ENCODE measurements around the gene PPARGC1A. TPM values are rescaled to one million over a fixed set of nuclear protein-coding genes. Genes with fewer than 3 reads are reported as not detected.

PPARGC1A gene
- total and polyA plus RNA-seq, 2 experiments from 2014 or later = 6.7 to 16.6 TPM

DNA sequence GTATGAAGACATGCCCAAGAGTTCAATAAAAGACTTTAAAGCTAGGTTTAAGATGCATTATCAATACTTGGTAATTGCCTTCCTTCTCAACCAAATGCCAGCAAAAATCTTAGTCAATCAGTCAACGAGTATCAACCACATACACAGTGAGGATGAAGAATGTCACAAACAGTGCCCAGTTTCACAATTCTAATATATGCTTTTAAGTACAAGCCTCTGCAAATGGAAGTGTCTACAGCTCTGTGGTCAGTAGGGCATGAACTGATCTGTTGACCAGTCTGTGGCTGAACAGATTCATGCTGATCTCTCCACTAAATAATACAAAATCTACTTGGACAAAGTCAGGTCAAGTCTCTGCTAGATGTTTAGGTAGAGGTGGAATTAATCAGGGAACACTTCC is 27.9 kb downstream of the PPARGC1A start:
- Histone ChIP-seq H2AFZ (no peak overlapping the region), H3K9me2 (replicated peaks; ENCODE audit: insufficient read depth) (no peaks in the 10 kb centered on the region), H4K20me1 (ENCODE audit: insufficient read depth, poor library complexity, severe bottlenecking) (no peaks in the 10 kb centered on the region), H3K9me3 (ENCODE audit: low read depth) (no peaks in the 10 kb centered on the region), H3K27ac (no peak overlapping the region), H3K4me3 (no peak overlapping the region), H3K36me3 (replicated peaks; ENCODE audit: insufficient read depth, low read depth) (no peaks in the 10 kb centered on the region), H3K27me3 (no peaks in the 10 kb centered on the region), H3K4me1 (ENCODE audit: insufficient read depth) (peaks cover 16% of the 10 kb centered on the region), H3K4me2 (no peak overlapping the region), H3K79me2 (no peaks in the 10 kb centered on the region)
- no peak for TF ChIP-seq EZH2phosphoT487 (IDR thresholded peaks at IDR 0.05; ENCODE audit: low read depth, severe bottlenecking, unreplicated experiment)
- no peak for TF ChIP-seq EZH2 (IDR thresholded peaks at IDR 0.05; ENCODE audit: borderline replicate concordance)
- TF ChIP-seq, protein P1, sequence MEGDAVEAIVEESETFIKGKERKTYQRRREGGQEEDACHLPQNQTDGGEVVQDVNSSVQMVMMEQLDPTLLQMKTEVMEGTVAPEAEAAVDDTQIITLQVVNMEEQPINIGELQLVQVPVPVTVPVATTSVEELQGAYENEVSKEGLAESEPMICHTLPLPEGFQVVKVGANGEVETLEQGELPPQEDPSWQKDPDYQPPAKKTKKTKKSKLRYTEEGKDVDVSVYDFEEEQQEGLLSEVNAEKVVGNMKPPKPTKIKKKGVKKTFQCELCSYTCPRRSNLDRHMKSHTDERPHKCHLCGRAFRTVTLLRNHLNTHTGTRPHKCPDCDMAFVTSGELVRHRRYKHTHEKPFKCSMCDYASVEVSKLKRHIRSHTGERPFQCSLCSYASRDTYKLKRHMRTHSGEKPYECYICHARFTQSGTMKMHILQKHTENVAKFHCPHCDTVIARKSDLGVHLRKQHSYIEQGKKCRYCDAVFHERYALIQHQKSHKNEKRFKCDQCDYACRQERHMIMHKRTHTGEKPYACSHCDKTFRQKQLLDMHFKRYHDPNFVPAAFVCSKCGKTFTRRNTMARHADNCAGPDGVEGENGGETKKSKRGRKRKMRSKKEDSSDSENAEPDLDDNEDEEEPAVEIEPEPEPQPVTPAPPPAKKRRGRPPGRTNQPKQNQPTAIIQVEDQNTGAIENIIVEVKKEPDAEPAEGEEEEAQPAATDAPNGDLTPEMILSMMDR (IDR thresholded peaks at IDR 0.05; ENCODE audit: poor library complexity) = no peak
- WGBS (ENCODE audit: low lambda C conversion rate, missing lambda C conversion rate) = 86% methylated on average over 1 of the region's 1 CpG
- no peak for DNase-seq (ENCODE audit: low spot score)

DNA sequence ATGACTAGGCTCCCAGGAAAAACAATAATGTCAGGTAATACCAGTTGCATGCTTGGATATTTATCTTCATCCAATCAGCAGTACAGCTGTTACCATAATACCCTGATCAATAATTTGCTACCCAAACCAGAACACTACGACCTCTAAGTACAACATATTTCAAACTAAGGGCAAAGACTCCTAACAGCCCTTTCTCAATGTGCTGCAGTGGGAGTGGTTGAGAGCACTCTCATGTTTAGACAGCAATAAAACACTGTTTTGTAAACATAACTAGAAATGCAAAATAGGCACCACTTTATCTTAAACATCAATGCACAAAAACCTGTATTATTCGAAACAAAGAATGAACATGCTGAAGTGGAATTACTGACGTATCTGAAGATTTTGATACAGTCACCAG is 28.9 kb downstream of the PPARGC1A start:
- H3K9me3 ChIP-seq (ENCODE audit: low read depth) = no peaks in the 10 kb centered on the region
- H2AFZ ChIP-seq = no peak overlapping the region
- no peak overlapping the region for H3K27ac ChIP-seq
- no peaks in the 10 kb centered on the region for H3K36me3 ChIP-seq (replicated peaks; ENCODE audit: insufficient read depth, low read depth)
- H4K20me1 ChIP-seq (ENCODE audit: insufficient read depth, poor library complexity, severe bottlenecking) = no peaks in the 10 kb centered on the region
- no peaks in the 10 kb centered on the region for H3K79me2 ChIP-seq
- no peak overlapping the region for H3K4me3 ChIP-seq
- no peak overlapping the region for H3K4me2 ChIP-seq
- TF ChIP-seq, protein P1 (IDR thresholded peaks at IDR 0.05; ENCODE audit: poor library complexity) = no peak
- TF ChIP-seq EZH2 (IDR thresholded peaks at IDR 0.05; ENCODE audit: borderline replicate concordance) = no peak
- no peak for TF ChIP-seq EZH2phosphoT487 (IDR thresholded peaks at IDR 0.05; ENCODE audit: low read depth, severe bottlenecking, unreplicated experiment)
- no peaks in the 10 kb centered on the region for H3K9me2 ChIP-seq (replicated peaks; ENCODE audit: insufficient read depth)
- H3K4me1 ChIP-seq (ENCODE audit: insufficient read depth) = peaks cover 13% of the 10 kb centered on the region
- H3K27me3 ChIP-seq = no peaks in the 10 kb centered on the region
- WGBS (ENCODE audit: low lambda C conversion rate, missing lambda C conversion rate) = 75% methylated on average over 3 of the region's 3 CpGs
- no peak for DNase-seq (ENCODE audit: low spot score)

DNA sequence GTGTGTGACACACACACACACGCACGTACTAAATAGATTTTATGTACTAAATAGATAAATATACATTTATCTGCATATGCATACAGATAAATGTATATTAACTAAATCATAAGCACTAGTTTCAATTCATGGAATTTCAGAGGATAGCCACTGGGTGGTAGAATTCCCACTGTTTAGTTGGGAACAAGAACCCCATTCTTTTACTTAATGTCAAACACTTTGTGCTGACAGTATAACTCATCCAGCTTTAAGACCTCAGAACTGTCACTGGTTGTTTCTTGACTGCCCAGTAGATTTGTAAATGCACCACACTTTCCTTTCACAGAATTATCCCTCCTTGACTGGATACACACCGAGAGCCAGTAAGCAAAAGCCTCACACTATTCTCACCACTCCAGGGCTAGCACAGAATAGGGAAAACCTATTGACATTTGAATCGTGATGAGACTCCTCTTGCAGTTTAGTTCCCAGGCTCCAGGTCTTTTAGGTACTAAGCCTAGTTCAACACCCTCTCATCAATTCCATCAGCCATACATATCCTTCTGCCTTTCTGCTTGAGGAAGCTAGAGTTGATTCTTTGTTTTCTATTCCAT is 32.4 kb downstream of the PPARGC1A start:
- no peaks in the 10 kb centered on the region for H4K20me1 ChIP-seq (ENCODE audit: insufficient read depth, poor library complexity, severe bottlenecking)
- H3K4me3 ChIP-seq = no peak overlapping the region
- no peaks in the 10 kb centered on the region for H3K79me2 ChIP-seq
- no peak for DNase-seq (ENCODE audit: low spot score)
- no peaks in the 10 kb centered on the region for H3K4me1 ChIP-seq (ENCODE audit: insufficient read depth)
- H3K27ac ChIP-seq = no peak overlapping the region
- no peaks in the 10 kb centered on the region for H3K9me2 ChIP-seq (replicated peaks; ENCODE audit: insufficient read depth)
- no peak overlapping the region for H3K4me2 ChIP-seq
- H3K27me3 ChIP-seq = no peaks in the 10 kb centered on the region
- no peaks in the 10 kb centered on the region for H3K36me3 ChIP-seq (replicated peaks; ENCODE audit: insufficient read depth, low read depth)
- no peak overlapping the region for H2AFZ ChIP-seq
- no peaks in the 10 kb centered on the region for H3K9me3 ChIP-seq (ENCODE audit: low read depth)
- TF ChIP-seq, protein P1 (IDR thresholded peaks at IDR 0.05; ENCODE audit: poor library complexity) = peak; percentile 44
- TF ChIP-seq EZH2 (IDR thresholded peaks at IDR 0.05; ENCODE audit: borderline replicate concordance) = no peak
- 78% methylated on average over 4 of the region's 4 CpGs for WGBS (ENCODE audit: low lambda C conversion rate, missing lambda C conversion rate)
